NT2/D1 (cell line): ENCODE results near the gene DCLK2.

Source experiments
- SUZ12 ChIP-seq: IDR thresholded peaks from 2 replicates; pipeline ENCODE4 v1.6.1; 2011; ENCODE audit not compliant: insufficient read length, insufficient read depth; ENCODE audit errors: extremely low read depth
- ZNF274 ChIP-seq: IDR thresholded peaks from 2 replicates; pipeline ENCODE4 v1.6.1; 2011; ENCODE audit warnings: mild to moderate bottlenecking, low read depth, low read length

- TF ChIP-seq SUZ12 (no peak), ZNF274 (no peak)
Measured at GRCh38 chr4:150051111-150051510, 27.1 kb upstream of the DCLK2 start.
